Left lobe of liver (tissue), 2 donors: Measurements from ENCODE around the gene GPRC5B. TPM values are rescaled to one million over a fixed set of nuclear protein-coding genes. Genes with fewer than 3 reads are reported as not detected.

Source experiments
- ATAC-seq: fragments of 200-7000 bp; cut with Tn5 transposase; one replicate; pipeline ENCODE4 v1.9.1; 2020; ENCODE audit warnings: mild to moderate bottlenecking, moderate library complexity
- DNase-seq: peaks from one replicate; pipeline ENCODE4 v3.0.0-alpha.2; 2020; ENCODE audit warnings: low spot score
- total RNA-seq: library from RNA; stranded (reverse); gene quantifications from one replicate; pipeline ENCODE4 v1.2.1, GENCODE V29; 2021
- donor health status: DM: no; HTN: no; CAD: no; lungs with moderate emphysema.
- donor health status: DM: no; HTN: yes; CAD: no.

Gene GPRC5B
- total RNA-seq, 1 donor from 2014 or later: 5.0 TPM

GRCh38 chr16:19874026-19874425, 10.6 kb downstream of the GPRC5B start:
- DNase-seq (no peak), ATAC-seq (no peak)

- no peak for ATAC-seq
- DNase-seq: no peak
Observed at GRCh38 chr16:19872935-19873334, 11.7 kb downstream of the GPRC5B start.

GRCh38 chr16:19872179-19872863, 12.3 kb downstream of the GPRC5B start:
- no peak for DNase-seq
- ATAC-seq: no peak

- no peak for DNase-seq
- no peak for ATAC-seq
Observed at GRCh38 chr16:19871721-19872120, 12.9 kb downstream of the GPRC5B start.

GRCh38 chr16:19868421-19868820, 16.2 kb downstream of the GPRC5B start:
- ATAC-seq: no peak
- DNase-seq: no peak

DNA sequence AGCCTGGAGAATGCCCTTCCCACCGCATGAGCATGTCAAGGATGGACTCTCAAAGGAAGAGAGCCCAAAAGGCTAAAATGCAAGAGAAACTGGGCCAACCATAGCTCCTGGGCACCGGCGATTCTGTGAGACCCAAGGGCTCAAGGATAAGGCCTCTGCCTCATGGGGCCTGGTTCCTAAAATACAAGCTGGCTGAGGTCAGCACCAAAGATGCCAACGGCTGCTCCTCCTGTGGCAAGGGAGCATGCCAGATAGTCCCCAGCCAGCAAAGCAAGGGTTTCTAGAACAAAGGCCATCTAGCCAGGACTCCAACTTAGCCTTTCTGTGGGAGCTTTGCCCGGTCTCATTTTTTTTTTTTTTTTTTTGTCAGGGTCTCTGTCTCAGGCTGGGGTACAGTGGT, 20.1 kb downstream of the GPRC5B start:
- DNase-seq (no peak), ATAC-seq (no peak)

GRCh38 chr16:19863990-19864389, 20.7 kb downstream of the GPRC5B start:
- no peak for DNase-seq
- no peak for ATAC-seq

DNA sequence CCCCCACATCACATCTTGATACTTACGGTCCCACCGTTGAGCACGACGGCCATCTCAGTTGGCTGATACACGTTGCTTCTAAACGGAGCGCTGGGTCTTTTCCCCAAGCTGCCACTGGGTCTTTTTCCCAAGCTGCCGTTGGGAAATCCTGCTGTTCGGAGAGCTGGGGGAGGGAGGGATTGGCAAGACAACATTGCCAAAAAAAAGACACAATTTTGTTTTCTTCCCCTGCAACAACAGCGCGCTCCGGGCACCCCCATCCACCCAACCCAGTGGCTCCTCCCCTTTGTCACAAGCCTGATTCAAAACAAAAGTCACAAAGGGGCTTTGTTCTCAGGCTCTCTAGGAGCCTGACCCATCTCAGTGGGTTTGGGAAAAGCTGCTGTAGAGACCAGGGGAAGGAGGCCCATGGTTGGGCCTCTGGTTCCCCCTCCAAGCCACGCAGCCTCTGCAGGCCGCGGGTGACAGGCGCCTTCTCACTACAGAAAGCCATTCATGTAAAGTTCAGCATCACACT, 22.8 kb downstream of the GPRC5B start:
- DNase-seq (no peak), ATAC-seq (no peak)

- ATAC-seq (no peak), DNase-seq (no peak)
Observed at GRCh38 chr16:19861133-19861532, 23.5 kb downstream of the GPRC5B start.

DNA sequence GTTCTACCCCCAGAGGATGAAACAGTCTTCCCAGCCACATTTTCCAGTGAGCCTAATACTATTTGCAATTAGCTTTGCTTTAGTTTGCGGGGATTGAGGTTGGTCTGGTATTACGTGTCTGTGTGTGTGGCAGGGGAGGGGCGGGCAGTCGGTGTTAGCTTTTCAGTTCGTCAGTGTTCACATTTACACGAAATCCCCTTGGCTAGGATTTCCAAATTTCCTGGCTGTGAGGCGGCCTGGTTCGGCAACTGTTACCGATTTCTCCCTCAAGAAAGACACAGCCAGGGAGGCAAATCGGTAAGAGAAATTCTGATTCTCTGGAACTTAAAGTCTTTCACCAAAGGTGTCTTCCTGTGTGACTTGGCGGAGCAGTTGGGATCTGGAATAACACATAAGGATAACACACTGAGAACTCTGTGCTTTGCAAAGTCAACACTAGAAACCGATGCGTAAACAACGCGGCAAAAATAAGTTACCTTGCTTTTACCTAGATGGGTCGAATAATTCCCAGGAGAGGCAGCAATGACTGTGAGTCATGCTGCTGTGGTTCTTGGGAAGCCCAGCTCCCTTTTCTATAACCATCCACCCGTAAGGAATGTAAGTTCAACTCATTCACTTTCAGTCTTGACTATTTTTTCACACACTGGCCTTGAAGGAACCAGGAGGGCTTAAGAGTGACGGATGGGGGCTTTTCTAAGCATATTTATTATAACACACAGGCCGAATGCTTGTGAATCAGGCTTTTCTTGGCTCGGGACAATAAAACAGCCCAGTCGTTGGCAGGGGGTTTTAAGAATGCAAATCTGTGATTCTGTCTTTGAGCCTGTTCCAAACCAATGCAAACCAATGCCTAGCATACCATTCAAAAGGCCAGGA, 24.2 kb downstream of the GPRC5B start:
- ATAC-seq (no peak), DNase-seq (no peak)

- DNase-seq (no peak), ATAC-seq (no peak)
Observed at GRCh38 chr16:19859603-19860002, 25.0 kb downstream of the GPRC5B start.

GRCh38 chr16:19859166-19859565, 25.5 kb downstream of the GPRC5B start:
- DNase-seq: no peak
- no peak for ATAC-seq

- ATAC-seq (no peak), DNase-seq (no peak)
Observed at GRCh38 chr16:19858340-19859018, 26.2 kb downstream of the GPRC5B start.

DNA sequence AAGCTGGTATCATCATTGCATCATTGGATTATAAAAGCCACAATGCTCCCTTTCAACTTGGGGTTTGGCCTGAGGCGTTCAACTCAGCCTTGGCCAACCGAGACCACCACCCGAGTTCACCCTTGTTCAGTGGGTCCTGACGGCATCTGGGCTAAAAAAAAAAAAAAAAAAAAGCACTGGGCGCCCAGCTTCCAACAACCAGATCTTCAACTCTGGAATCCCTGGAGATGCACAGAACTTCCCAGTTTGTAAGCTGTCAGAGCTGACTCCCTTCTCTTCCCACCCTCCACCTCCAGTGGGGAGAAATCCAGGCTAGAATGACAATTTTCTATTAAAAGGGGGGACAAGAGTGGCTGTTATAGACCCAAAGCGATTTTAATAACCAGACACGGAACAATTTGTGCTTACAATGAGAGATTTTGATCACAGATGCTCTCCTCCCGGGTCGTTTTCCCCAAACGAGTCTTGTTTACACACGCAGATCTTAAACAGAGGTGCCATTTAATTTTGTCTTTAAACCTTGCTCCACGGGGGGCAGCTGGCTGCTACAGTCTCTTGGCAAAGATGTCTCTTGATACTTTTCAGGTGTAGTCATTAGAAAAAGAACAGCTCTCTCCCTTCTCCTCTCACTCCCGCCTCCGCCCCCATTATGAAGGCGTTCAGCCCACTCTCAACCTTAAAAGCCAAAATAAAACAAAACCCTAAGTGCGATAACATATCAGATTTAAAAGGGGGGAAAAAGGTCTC, 26.9 kb downstream of the GPRC5B start:
- ATAC-seq (no peak), DNase-seq (no peak)

DNA sequence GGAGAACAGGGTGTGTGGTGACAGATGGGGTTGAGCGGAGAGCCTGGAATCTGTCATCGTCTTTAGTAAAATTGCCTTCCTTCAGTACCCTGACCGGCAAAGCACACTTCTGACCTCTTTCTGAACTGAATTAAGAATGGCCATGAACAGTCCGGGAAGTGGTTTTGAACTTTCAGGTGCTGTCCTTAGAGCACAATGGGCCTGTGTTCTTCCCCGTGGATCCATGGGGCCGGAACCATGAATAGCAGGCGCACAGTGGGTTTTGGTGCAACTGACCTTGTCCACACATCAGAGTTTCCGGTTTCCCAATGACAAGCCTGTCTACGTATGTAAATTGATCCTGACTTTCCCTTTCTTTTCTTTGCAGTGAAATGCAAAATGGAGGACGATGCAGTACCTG, 28.5 kb downstream of the GPRC5B start:
- ATAC-seq (no peak), DNase-seq (no peak)

DNA sequence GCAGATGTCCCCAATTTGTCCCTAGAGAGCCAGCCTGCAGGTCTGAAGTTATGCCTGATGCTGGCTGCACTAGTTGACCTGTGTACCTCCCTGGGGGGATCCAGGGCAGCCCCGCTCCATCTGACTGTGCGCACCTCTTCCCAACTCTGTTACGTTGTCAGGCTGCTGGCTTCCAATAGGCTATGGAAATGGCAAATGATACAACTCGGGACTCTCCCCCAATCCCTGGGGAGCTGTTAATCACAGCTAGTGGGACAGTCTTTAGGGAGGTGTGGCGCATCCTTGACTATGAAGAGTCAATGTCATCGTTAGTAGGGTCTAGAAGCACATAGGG, 30.1 kb downstream of the GPRC5B start:
- no peak for DNase-seq
- no peak for ATAC-seq

DNA sequence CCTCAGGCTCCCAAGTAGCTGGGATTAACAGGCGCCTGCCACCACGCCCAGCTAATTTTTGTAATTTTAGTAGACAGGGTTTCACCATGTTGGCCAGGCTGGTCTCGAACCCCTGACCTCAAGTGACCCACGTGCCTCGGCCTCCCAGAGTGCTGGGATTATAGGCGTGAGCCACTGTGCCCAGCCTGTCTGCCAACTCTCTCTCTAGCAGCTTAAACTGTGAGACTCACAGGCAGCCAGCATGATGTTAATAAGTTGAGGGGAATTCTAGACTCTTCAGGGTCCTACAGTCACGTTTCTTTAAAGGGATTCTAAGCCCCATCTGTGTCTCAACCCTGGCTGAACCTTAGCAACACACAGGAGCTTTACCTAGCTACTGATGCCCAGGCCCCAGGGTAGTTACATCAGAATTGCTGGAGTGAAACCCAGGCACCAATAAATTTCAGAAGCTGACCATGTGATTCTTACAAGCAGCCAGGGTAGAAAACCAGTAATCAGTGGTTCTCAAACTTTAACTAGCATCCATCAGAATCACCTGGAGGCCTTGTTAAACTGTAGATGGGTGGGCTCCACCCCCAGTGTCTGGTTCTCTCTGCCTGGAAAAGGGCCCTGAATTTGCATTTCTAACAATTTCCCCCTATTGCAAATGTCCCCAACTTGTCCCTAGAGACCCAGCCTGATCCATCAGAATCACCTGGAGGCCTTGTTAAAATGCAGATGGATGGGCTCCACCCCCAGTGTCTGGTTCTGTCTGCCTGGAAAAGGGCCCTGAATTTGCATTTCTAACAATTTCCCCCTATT, 30.7 kb downstream of the GPRC5B start:
- DNase-seq: no peak
- no peak for ATAC-seq

GRCh38 chr16:19853132-19853741, 31.4 kb downstream of the GPRC5B start:
- no peak for ATAC-seq
- no peak for DNase-seq

DNA sequence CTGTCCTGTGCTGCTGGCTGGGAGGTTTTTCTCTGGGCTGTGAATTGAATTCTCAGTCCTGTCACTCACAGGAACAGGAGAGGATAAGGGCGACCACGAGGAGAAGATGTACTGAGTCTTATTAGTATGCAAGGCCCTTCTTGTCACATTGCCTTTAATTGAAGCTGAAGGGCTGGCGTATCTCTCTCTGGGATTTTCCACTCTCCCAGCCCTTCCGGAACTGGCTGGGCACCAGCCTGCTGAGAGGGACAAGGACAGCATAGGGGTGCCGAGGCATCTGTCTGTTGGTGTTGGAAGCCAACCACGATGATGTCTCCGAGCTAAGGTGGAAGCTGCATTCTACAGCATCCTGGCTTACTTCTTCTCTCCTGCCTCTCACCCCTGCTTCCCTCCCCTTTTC, 33.2 kb downstream of the GPRC5B start:
- ATAC-seq (no peak), DNase-seq (no peak)
